GM21515 (cell line): Measurements from ENCODE around the gene TIRAP.
"Not testable (repeated sequence)": the region's sequence is repeated elsewhere in the genome, so short reads cannot be mapped to it uniquely, and the experiment has no call there.

ENCODE experiments used
- ATAC-seq: cut with Tn5 transposase; IDR thresholded peaks from one replicate; pipeline ENCODE4 v1.9.1; 2021; ENCODE audit not compliant: unreplicated experiment

Gene TIRAP

DNA sequence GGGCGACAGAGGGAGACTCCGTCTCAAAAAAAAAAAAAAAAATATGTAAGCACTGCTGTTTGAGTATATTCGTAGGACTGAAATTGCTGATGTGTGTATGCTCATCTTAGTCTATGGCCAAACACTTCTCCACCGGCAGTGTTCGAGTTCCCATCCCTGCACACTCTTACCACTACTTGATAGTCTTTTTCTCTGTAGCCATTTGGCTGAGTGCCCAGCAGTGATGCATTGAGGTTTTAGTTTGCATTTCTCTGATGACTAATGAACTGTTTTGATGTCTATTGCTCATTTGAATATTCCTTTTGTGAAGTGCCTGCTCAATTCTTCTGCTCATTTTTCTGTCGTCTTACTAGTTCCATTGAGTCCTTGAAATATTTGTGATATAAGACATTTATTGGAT, 1.9 kb downstream of the TIRAP start:
- ATAC-seq = peak; percentile 57

DNA sequence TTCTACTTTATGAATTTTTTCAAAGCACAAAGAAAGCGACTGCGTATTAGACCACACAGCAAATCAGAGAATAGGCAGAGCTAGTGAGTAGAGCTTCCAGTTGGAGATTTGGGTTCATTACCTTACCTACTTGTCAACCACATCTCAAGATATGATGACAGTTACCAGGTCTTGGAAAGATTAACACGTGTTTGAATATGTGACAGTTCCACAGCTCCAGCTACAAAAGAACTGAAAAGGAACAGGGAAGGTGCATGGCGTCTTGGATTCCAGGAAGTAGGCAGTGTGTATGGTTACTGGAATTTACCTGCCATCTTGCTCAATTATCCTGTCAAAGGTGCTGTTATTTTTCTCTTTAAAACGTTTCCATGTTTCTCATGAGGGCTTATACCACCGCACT, 5.3 kb downstream of the TIRAP start:
- no peak for ATAC-seq

- no peak for ATAC-seq
Measured at GRCh38 chr11:126290887-126291286, 8.0 kb downstream of the TIRAP start.

GRCh38 chr11:126293726-126294125, 10.8 kb downstream of the TIRAP start:
- ATAC-seq = no peak

DNA sequence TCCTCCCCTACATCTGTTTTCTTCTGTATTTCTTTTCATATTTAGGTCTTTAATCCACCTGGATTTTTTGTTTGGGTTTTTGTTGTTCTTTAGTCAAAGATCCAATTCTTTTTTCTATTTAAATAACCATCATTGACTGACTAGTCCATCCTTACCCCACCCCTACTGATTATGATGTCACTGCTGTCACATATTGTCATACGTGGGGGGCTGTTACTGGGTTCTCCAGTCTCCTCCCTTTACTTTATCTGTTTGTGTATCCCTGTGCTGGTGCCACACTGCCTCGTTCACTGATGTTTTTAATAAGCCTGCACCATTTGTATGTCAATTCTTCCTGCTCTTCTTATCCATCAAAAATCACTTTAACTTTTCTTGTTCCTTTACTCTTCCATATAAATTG, 14.1 kb downstream of the TIRAP start:
- no peak for ATAC-seq

DNA sequence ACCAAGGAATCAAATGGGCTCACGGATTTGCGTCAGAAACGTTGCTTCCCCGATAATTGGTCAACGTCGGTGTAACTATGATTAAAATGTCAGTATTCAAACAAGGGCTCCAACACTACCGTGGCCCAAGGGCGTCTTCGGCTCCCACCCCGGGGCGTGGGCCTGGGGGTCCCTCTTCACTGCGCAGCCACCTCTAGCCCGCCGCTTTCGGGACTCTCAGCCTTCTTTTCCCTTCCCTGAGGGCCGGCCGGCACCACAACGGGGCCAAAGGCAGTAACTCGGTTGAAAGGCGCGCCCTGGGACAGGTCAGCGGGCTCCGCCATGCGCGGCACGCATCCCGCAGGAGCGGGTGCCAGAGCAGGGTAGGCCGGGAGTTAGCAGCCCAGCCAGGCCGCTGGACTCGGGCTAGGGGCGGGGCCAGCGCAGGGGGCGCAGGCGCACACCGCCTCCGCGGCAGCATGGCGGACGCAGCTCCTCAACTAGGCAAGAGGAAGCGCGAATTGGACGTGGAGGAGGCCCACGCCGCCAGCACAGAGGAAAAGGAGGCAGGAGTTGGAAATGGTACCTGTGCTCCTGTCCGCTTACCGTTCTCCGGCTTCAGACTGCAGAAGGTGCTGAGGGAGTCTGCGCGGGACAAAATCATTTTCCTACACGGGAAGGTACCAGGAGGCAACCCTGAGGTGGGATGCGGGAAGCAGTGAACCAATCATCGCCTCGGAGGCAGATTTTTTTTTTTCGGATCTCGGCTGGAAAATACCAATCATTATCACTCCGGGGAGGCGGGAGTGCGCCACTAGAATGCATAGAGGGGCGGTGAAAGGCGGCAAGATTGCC, 20.9 kb downstream of the TIRAP start, which contains the start of gene DCPS:
DCPS (plus strand) TSS at position 438 of the 834 bp plus-strand sequence; CDS start at position 459, 21 bp downstream.
- peak; percentile 89 for ATAC-seq

DNA sequence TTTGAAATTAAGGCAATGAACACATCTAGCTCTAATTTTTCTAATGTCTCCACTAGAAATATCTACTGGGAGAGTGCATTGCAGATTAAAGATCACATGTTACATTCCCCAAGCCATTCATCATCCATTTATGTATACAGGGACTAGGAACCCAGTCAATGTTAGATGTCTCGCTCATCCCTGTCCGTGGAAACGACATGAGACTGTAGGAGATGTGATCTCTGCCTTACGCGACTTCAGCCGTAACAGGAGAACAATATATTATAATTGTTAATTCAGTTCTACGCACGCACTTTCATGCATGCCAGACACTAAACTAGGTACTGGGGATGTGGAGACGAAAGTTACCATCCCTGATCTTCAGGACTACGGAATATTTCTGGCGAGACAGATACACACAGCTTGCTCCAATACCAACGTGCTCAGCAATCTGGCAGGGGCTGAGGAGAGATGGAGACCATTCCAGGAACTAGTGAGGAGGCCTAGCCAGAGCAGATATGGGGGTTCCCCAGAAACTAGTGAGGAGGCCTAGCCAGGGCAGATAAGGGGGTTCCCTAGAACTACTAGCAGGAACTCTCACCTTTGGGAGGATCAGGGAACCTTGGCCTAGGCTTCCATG, 21.7 kb downstream of the TIRAP start:
- ATAC-seq = peak; percentile 1

GRCh38 chr11:126305699-126306098, 22.8 kb downstream of the TIRAP start:
- peak; percentile 55 for ATAC-seq

DNA sequence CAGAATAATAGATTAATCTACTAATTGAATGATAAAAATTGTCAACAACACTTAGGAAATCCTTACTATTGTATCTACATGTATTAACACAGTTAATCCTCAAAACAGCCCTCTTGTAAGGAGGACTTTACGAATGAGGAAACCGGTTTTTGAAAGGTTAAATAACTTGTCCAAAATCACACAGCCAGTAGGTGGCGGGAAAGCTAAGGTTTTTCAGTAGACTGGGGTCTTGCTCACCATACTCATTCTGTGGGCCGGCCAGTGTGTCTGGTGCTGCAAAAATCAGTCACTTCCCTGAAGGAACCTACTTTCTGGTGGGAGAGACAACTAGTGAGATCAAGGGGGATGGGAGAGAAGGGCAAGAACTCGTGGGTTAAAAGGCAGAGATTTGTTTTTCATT, 24.8 kb downstream of the TIRAP start:
- ATAC-seq = no peak

DNA sequence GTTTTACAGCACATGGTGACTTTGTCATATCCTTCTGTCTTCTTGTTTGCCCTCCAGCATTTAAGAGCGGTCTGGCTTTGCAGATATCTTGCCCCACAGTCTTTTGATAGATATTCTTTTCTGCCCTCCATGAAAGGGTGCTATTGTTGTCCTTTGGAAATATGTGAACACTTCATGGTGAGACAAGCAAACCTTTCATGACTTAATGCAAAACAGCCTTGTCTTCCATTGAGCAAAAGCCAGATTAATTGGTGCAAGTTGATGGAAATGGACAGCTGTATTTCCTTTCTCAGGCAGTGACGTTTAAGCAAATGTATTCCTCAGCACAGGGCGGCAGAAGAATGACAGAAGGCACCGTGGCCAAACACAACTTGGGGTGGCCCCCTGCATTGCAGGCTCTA, 25.4 kb downstream of the TIRAP start:
- ATAC-seq = no peak

DNA sequence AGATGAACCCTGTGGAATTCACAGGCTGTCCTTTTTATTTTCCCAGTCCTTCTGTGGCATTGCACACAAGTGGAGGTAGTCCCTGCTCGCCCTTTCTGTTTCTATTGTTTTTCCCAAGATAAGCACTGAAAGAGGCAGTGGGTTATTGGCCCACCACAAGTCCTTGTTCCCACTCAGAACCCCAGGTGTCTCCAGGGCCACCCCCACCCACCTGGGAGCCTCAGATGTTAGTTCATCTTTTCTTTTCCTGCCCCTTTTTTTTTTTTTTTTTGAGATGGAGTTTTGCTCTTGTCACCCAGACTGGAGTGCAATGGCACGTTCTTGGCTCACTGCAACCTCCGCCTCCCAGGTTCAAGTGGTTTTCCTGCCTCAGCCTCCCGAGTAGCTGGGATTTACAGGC, 25.9 kb downstream of the TIRAP start:
- not testable (repeated sequence) for ATAC-seq

- ATAC-seq = peak; percentile 39
Measured at GRCh38 chr11:126310200-126310991, 27.5 kb downstream of the TIRAP start.

DNA sequence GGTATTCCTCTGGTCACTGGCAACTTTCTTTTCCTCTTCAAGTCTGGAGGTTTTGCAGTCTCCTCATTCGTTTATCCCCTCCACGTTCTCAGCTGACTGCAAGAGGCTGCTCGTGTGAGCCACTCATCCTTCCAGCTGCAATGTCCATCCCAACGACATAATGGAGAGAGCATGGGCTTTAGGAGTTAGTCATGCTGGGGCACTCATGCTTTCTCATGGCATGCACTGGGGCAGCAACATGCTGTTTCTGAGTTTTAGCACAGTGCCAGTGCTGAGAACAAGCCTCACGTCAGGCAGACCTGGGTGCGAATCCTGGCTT, 28.1 kb downstream of the TIRAP start:
- no peak for ATAC-seq

GRCh38 chr11:126311401-126312291, 28.8 kb downstream of the TIRAP start:
- ATAC-seq = peak; percentile 74

GRCh38 chr11:126312961-126313360, 30.1 kb downstream of the TIRAP start:
- no peak for ATAC-seq

- no peak for ATAC-seq
Measured at GRCh38 chr11:126313826-126314225, 30.9 kb downstream of the TIRAP start.

DNA sequence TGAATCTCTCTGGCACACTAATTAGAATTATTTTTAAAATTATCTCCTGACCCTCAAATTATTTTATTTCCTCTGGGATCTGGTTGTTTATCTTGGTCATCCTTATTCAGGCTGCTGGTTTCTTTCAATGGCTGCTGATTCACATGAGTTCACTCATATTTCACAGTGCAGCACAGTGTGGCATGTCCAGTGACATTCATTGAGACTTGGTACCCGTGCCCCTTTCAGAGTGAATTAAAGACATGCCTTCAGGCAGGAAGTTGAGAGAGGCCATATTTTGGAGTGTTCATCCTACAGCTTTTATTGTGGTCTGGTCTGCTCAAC, 34.5 kb downstream of the TIRAP start:
- no peak for ATAC-seq

- ATAC-seq = peak; percentile 38
Measured at GRCh38 chr11:126317756-126318573, 35.1 kb downstream of the TIRAP start.

GRCh38 chr11:126318574-126319373, 35.9 kb downstream of the TIRAP start:
- ATAC-seq = peak; percentile 85
